ENCODE results near the gene RNFT2.
"Not testable (repeated sequence)": the region's sequence is repeated elsewhere in the genome, so short reads cannot be mapped to it uniquely, and the experiment has no call there.

The RNFT2 gene

DNA sequence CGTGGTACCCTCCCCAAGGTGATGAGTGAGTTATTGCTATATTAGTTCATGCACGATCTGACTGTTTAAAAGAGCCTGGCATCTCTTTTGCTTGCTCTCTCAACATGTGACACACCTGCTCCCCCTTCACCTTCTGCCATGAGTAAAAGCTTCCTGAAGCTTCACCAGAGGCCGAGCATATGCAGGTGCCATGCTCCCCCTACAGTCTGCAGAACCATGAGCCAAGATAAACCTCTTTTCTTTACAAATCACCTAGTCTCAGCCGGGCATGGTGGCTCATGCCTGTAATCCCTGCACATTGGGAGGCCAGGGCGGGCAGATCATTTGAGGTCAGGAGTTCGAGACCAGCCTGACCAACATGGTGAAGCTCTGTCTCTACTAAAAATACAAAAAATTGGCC lies 61.8 kb downstream of the RNFT2 start:
- no peak for DNase-seq

DNA sequence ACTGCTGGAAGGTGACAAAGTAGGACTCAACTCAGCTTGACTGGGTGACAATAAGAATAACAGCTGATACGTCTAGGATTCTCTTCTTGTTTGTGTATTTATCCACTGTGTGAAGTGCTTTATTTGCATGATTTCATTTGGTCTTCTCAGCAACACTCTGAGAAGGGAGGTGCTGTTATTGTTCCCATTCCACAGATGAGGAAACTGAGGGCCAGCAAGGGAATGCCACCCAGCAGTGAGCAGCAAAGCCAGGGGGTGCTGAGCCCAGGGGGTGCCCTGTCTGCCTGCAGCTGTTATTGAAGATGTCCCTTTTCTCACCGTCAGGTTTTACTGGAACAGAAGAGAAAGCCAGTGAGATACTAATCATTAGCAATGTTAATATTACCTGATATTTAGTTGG lies 62.8 kb downstream of the RNFT2 start:
- no peak for DNase-seq

DNA sequence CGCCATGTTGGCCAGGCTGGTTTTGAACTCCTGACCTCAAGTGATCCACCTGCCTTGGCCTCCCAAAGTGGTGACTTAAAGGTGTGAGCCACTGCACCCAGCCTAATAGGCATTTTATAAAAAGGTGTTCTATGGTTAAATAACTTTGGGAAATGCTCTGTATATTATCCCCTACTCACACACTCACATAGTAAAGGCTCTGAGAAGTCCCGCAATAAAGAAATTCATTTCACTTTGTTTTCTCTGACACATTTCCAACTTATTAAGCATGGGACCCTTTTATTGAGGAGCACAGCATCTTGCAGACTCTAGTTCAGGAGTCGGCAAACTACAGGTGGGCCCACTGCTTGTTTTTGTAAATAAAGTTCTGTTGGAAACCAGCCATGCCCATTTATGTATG lies 63.9 kb downstream of the RNFT2 start:
- DNase-seq = no peak

DNA sequence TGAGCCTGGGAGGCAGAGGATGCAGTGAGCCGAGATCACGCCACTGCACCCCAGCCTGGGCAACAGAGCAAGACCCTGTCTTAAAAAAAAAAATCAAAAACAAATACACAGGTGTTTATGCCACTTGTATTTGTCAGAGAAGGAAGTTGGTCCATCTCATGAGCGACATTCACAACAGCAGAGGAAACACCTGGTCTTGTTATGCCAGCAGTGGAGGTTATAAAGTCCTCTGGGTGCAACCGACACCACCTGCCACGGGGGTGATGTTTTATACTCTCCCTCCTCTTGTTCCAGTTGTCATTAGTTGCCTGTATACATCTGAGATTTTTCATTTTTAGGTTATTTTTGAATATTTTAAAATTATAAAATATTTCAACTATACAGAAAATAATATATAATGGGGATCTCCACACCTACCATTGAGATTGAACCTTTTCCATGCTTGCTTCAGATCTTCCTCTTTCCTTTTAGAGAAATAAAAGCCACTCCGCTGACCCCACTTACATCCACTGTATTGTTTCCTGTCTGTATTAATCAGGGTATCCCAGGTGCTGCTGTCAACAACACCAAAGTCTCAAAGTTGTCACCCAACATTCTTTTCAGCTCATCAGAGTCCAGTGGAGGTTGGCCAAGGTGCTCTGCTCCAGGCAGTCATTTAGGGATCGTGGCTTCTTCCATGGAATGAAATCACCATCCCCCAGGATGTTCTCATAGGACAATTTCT lies 65.1 kb downstream of the RNFT2 start:
- no peak for DNase-seq

DNA sequence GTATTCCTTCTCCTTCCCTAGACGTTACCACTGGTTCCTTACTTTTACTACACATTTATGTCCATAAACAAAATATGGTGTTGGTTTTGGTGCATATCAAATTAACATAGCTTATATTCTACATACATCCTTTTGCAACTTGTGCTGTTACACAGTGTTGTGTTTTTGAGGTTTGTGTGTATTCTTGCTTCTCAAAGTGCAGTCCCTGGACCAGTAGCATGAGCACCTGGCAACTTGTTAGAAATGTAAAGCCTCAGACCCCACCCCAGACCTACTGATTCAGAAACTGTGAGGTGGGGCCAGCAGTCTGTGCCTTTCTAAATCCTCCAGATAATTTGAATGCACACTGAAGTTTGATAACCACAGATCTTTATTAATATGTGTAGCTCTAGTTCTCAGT lies 65.9 kb downstream of the RNFT2 start:
- no peak for DNase-seq

DNA sequence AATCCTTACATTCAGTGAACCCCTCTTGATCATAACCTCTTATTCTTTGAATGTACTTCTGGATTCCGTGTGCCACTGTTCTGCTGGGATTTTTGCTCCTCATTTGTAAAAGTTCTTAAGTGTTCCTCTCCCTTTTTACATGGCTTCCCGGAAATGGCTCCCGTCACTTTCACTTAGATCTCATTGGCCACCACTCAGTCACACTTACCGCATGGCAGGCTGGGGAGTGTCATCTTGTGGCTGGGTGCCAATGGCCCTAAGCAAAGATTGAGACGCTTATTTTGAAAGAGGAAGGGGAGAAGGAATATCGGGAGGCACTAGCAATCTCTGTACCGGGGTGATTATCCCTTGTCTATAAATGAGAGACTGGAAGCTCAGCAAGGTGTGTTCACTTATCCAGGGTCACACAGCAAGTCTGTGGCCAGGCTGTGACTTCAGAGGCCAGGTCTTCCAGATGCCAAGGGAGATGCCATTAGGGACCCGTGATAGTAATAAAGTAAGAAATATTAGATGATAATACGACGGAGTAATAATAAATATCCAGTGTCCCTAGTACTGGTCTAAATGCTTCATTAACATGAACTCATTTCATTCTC lies 68.8 kb downstream of the RNFT2 start:
- no peak for DNase-seq

DNA sequence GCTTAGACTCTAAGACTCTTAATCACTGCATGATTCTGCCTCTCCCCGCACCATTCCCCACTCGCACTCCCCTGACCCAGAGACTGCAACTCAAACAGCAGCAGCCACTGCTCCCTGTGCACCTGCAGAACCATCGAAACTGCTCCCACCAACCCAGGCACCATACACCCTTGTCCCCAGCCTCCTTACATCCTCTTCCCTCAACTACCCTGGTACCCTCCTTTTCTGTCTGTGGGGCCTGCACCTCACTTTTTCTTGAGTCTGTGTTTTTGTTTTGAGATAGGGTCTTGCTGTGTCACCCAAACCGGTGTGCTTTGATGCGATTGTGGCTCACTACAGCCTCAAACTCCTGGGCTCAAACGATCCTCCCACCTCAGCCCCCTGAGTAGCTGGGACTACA lies 69.4 kb downstream of the RNFT2 start:
- no peak for DNase-seq

DNA sequence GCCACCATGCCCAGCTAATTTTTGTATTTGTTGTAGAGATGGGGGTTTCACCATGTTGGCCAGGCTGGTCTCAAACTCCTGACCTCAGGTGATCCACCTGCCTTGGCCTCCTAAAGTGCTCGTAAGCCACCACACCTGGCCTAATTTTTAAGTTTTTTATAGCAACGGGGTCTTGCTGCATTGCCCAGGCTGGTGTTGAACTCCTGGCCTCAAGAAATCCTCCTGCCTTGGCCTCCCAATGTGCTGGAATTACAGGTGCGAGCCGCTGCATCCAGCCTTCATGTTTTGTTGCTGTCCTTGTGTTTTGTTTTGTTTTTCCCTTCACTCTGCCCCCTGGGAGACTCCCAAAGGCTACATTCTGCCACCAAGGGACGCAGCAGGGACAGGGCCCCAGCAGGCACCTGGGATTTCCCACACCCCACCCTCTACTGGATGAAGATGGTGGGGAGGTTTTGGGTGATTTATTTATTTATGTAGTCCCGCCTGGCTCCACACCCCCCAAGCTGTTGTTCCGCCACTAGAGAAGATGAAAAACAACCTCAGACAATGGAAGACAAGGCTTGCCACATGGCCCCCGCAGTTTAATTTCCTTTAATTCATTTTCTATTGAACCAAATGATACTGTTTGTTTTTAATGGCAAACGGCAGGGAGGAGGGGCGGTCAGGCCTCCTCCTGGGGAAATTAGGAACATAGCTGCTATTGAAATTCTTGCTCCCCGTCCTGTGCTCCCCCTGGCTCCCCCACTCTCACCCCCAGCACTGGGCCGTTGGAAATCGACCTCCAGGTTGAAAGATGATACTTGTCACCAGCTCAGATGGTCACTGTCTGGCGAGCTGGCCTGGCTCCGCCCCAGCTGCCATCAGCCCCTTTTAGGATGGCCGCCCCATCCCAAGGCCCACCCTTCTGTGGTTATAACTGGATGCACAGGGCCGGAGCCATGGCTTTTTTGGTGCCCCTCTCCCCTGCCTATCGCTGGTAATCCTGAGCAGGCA lies 70.3 kb downstream of the RNFT2 start:
- DNase-seq = no peak

DNA sequence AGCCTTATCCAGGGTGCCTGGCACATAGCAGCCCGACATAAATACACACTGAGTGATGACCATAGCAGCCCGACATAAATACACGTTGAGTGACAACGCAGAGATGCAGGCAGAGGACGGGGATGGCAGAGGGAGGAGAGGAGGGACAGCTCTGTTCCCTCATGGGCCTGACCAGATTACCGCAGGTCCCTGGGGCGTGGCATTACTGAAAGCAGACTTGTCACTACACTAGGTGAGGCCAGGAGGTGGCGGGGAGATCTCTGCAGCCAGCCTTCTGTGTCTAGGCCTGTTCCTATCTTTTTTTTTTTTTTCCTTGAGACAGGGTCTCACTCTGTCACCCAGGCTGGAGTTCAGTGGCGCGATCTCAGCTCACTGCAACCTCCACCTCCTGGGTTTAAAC lies 74.1 kb downstream of the RNFT2 start:
- DNase-seq = no peak

DNA sequence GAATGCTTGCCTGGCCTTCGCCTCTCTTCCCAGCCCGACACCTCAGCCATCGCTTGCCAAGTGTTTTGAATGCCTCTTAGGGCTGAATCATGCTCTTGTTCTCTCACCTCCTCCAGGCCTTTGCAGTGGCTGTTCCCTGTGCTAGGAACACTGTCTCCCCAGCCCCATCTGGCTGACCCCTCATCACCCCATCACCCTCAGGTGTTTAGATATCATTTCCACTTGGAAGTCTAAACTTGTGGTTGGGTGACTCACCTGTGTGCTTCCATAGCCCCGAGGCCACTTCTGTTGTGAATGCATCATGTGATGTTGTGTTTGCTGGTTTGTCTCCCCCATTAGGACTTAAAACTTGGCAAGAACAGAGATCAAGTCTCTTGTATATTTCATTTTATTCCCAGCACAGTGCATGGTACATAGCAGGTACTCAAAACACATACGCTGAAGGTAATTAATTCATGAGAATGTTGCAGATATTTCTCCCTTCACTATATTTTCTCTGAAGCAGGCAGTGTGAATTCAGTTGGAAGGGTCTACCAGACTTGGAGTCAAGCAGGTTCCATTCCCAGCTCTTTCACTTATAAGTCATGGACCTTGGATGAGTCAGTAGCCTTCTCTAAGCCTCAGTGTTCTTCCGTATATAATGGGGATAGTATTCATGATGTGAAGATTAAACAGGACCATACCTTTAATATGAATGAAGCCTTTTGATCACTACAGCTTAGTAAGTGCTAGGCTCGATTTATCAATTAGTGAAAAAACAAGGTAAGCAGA lies 75.3 kb downstream of the RNFT2 start:
- no peak for DNase-seq

DNA sequence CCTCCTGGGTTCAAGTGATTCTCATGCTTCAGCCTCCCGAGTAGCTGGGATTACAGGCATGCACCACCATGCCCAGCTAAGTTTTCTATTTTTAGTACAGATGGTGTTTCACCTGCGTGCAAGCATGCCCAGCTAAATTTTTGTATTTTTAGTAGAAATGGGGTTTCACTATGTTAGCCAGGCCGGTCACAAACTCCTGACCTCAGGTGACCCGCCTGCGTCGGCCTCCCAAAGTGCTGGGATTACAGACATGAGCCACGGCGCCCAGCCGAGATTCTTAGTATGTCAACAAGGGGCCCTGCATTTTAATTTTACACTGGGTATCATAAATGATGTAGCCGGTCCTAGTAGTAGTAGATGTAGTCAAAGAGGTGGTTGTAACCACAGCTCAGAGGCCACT lies 76.7 kb downstream of the RNFT2 start:
- not testable (repeated sequence) for DNase-seq

DNA sequence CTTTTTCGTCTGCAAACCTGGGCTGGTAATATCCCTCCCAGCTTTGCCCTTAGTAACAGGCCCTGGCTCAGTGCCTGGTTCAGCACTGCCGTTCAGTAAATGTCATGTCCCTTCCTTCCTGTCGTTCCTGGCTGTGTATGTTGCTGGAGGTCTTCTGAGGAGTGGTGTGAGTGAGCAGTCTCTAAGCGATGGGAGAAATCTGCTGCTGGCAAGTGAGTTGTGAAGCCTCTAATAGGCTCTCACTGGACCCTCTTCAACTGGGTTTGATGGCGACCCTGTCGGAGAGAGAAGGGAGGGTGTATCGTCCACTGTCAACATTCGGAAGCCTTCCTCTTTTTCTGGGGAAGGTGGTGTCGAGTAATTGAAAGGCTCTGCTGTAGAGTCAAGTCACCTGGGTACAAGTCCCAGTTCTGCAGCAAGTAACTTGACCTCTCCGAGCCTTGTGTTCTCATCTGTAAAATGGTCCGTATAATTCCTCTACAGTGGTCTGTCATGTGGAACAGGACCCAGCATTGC lies 80.3 kb downstream of the RNFT2 start:
- DNase-seq = peak; percentile 3

DNA sequence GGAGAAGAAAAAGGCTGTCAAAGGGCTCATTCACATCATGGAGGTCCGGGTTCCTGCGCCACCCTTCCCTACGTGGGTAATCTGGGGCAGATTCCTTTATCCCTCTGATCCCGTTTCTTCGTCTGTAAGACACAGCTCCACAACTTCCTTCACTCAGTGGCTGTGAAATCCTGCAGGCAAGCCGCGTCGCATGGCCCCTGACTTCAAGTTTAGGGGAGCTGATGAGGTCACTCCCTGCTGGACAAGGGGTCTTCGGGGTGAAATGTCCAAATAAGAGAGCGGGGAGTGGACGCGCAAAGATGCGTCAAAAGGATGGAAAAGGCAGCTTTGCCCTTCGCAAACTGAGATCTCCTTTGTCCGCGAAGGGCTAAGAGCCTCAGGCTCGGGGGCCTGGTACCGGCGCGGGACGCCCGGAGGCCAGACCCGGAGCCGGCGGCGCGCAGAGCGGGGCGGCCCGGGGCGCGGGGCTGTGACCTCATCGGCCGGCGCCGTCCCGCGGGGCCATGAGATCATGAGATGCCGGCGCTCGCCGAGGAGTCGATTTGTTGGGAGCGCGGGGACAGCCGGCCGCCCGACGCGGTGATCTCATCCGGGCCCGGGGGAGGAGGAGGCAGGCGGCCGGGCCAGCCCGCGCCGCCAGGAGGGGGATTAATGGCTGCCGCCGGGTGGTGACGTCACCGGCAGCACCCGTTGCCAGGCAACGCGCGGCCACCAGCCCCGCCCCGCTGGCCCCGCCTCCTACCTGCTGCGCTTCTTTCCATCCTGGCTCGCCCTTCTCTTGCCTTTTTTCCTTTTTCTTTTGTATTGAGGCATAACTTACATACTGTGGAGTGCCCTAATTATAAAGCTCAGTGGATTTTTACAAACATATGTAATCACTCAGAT lies 81.1 kb downstream of the RNFT2 start:
- peak; percentile 88 for DNase-seq

DNA sequence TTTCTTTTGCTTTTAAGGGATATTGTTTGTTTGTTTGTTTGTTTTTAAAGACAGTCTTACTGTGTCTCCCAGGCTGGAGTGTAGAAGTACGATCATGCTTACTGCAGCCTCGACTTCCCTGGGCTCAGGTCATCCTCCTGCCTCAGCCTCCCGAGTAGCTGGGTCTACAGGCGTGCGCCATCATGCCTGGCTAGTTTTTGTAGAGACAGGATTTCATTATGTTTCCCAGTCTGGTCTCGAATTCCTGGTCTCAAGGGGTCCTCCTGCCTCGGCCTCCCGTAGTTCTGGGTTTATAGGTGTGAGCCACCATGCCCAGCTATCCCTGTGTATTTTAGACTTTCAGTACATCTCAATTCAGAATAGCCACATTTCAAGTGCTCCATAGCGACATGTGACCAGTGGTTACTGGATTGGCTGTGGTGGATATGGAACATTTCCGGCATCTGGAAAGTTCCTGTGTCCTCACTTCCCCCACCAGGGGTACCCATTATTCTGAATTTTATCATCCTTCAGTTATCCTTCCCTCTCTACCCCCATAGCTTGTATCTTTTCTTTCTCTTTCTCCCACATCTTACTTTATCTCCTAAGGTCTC lies 82.0 kb downstream of the RNFT2 start:
- no peak for DNase-seq

DNA sequence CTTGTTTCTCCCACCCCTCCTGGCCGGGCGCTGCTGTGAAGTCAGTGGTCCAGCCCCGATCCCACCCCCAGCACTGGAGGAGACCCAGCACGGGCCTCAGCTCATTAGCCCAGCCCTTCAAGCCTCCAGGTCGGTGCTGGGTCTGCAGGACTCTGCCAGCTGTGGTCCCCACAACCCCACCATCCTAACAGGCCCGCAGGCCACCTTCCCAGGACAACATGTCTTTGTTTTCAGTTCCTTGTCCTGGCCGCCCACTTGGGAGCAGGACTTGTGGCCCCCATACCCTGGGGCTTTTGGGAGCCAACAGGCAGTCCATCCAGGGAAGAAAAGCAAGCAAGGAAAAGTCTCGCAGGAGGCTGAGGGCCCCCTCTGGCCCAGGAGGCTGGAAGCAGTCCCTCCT lies 83.2 kb downstream of the RNFT2 start:
- no peak for DNase-seq

DNA sequence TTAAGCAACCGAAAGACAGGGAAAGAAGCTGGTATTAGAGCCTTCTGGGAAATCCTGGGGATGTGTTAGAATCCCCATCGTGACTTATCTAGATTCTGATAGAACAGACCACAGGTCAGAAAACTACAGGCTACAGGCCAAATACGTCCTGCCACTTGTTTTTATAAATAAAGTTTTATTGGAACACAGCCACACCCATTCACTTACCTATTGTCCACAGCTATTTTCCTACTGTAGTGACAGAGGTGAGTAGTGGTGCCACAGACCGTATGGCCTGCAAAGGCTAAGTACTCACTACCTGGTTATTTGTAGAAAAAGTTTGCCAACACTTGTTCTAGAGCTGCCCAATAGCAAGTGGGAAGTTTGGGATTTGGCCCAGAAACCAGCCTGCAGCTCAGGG lies 89.3 kb downstream of the RNFT2 start:
- DNase-seq = no peak

DNA sequence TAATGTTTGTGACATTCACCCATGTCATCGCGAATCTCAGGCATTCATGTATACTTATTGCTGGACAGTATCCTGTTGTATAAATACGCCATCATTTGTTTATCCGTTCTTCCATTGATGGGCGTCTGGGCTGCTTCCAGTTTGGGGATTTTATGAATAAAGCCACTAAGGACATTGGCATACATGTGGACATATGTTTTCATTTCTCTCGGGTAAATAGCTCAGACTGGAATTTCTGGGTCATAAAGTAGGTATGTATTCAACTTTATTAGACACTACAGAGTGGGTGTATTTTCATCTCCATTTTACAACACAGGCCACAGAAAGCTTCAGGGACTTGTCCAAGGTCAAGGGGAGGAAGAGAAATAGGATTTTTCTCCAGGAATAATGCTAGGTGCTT lies 94.2 kb downstream of the RNFT2 start:
- DNase-seq = no peak

DNA sequence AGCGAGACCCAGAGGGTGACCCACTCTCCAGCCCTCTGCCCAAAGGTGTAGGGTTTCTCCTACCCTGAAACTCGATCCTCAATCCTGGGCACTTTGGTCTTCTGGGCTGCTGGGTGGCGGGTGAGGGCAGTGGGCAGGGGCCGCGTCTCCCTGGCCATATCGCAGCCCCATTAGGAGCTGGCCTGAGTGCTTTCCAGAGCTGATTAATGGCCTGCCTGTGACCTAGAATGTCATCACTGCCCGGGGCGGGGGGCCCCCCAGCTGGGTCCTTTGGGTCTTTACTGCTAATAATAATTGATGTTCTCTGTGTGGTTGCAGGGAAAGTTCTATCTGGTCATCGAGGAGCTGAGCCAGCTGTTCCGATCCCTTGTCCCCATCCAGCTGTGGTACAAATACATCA lies 95.4 kb downstream of the RNFT2 start:
- no peak for DNase-seq

DNA sequence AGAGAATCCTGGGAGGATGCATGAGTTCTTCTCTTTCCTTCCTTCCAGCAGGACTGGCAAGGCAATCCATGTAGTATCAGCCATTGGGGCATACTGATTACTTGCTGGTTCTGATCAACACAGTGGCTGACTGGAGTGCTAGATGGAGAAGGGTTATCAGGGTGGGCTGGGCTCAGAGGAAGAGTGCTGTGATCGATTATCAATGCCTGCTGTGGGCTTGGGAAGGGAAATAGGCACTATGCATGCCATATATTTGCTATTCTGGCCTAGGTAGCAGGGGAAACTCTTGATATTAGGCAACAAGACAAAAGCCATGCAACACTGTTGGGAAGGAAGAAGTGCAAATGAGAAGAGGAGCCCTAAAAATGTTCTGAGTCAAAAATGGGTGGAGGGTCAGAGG lies 97.4 kb downstream of the RNFT2 start:
- DNase-seq = no peak

DNA sequence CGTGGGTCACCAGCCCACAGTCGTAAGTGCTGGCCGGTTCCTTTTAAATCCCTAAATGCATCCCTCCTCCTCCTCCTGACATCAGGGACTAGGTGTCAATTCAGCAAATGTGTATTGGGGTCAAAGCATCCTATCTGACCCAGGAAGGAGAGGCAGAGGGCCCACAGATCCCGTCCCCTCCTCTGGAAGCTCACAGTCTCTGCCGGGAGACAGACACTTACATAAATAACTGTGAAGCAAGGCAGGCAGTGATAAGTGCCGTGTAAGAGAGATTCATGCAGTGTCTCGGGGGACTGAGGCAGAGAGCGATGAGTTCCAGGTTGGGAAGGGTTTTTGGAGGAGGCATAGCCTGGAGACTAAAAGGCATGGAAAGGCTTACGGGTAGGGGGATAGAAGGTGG lies 99.0 kb downstream of the RNFT2 start:
- no peak for DNase-seq

DNA sequence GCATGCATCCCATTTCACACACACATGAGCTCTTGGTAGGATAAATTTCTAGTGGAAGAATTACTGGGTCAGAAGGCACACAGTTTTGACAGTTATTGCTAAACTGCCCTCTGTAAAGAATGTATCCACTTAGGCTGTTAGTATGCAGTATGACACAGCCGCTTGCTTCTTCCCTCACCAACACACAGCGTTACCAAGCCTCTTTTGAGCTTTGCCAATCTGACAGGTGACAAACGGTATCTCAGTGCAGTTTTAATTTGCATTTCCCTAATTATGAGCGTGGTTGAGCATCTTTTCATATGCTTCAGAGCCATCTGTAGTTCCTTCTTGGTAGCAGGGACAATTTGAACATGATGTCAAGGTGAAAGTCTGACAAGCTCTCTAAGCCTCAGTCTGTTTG lies 100.2 kb downstream of the RNFT2 start:
- DNase-seq = no peak

All from activated CD4-positive, alpha-beta T cell treated with anti-CD3 and anti-CD28 coated beads, Interleukin-2, amount 50 U/mL, for 16 hours (primary cell).